Skeletal muscle satellite cell (primary cell): ENCODE results near the gene TRIM42.

ENCODE experiments used
- H3K27me3 ChIP-seq: 2 replicates; pipeline ENCODE4 v1.7.0; 2013; ENCODE audit warnings: low read length; ENCODE audit not compliant: control insufficient read depth, insufficient read depth
- H3K36me3 ChIP-seq: 2 replicates; pipeline ENCODE4 v1.7.0; 2013; ENCODE audit warnings: mild to moderate bottlenecking, control low read depth, low read length; ENCODE audit not compliant: insufficient read depth
- H3K4me1 ChIP-seq: 2 replicates; pipeline ENCODE4 v1.7.0; 2013; ENCODE audit warnings: low read length; ENCODE audit not compliant: control insufficient read depth, insufficient read depth
- H3K4me2 ChIP-seq: 2 replicates; pipeline ENCODE4 v1.7.0; 2013; ENCODE audit warnings: mild to moderate bottlenecking, low read length
- H3K4me3 ChIP-seq: 2 replicates; pipeline ENCODE4 v1.7.0; 2013; ENCODE audit warnings: low read length
- H3K9ac ChIP-seq: 2 replicates; pipeline ENCODE4 v1.7.0; 2013; ENCODE audit warnings: mild to moderate bottlenecking, low read depth, low read length, moderate library complexity
- H3K9me3 ChIP-seq: replicated peaks from 2 replicates; pipeline ENCODE4 v1.7.0; 2013; ENCODE audit warnings: mild to moderate bottlenecking, control low read depth, low read length

The TRIM42 gene

GRCh38 chr3:140710711-140711389 lies 33.0 kb downstream of the TRIM42 start:
- no peak overlapping the region for H3K4me3 ChIP-seq
- no peak overlapping the region for H3K4me2 ChIP-seq

GRCh38 chr3:140711390-140712035 lies 33.6 kb downstream of the TRIM42 start:
- no peaks in the 10 kb centered on the region for H3K4me1 ChIP-seq
- no peak overlapping the region for H3K9ac ChIP-seq
- no peaks in the 10 kb centered on the region for H3K36me3 ChIP-seq
- H3K4me3 ChIP-seq, result no peak overlapping the region
- H3K27me3 ChIP-seq, result no peaks in the 10 kb centered on the region
- H3K4me2 ChIP-seq, result no peak overlapping the region
- no peaks in the 10 kb centered on the region for H3K9me3 ChIP-seq

More at GRCh38 chr3:140710711-140711389, 33.0 kb downstream of the TRIM42 start:
- Histone ChIP-seq H3K9ac (no peak overlapping the region), H3K9me3 (no peaks in the 10 kb centered on the region), H3K27me3 (no peaks in the 10 kb centered on the region), H3K4me1 (no peaks in the 10 kb centered on the region), H3K36me3 (no peaks in the 10 kb centered on the region)

- Histone ChIP-seq H3K9me3 (no peaks in the 10 kb centered on the region), H3K4me1 (no peaks in the 10 kb centered on the region), H3K27me3 (no peaks in the 10 kb centered on the region), H3K4me3 (no peak overlapping the region), H3K9ac (no peak overlapping the region), H3K36me3 (no peaks in the 10 kb centered on the region), H3K4me2 (no peak overlapping the region)
Observed at GRCh38 chr3:140712301-140712700, 34.4 kb downstream of the TRIM42 start.

- H3K4me2 ChIP-seq, result no peak overlapping the region
Observed at GRCh38 chr3:140715035-140715434, 37.2 kb downstream of the TRIM42 start.

GRCh38 chr3:140717921-140718320 lies 40.1 kb downstream of the TRIM42 start:
- H3K9ac ChIP-seq, result no peak overlapping the region
- H3K4me1 ChIP-seq, result peaks cover 10% of the 10 kb centered on the region
- H3K4me2 ChIP-seq, result no peak overlapping the region
- H3K9me3 ChIP-seq, result no peaks in the 10 kb centered on the region
- H3K36me3 ChIP-seq, result no peaks in the 10 kb centered on the region
- no peaks in the 10 kb centered on the region for H3K27me3 ChIP-seq
- no peak overlapping the region for H3K4me3 ChIP-seq

More at GRCh38 chr3:140715035-140715434, 37.2 kb downstream of the TRIM42 start:
- Histone ChIP-seq H3K9ac (no peak overlapping the region), H3K9me3 (no peaks in the 10 kb centered on the region), H3K4me3 (no peak overlapping the region), H3K36me3 (no peaks in the 10 kb centered on the region), H3K4me1 (peaks cover 5% of the 10 kb centered on the region), H3K27me3 (no peaks in the 10 kb centered on the region)

GRCh38 chr3:140719841-140720614 lies 42.2 kb downstream of the TRIM42 start:
- Histone ChIP-seq H3K4me3 (no peak overlapping the region), H3K9me3 (no peaks in the 10 kb centered on the region), H3K4me1 (peaks cover 10% of the 10 kb centered on the region), H3K27me3 (no peaks in the 10 kb centered on the region), H3K36me3 (no peaks in the 10 kb centered on the region), H3K9ac (no peak overlapping the region), H3K4me2 (no peak overlapping the region)

- no peak overlapping the region for H3K9ac ChIP-seq
- no peaks in the 10 kb centered on the region for H3K27me3 ChIP-seq
- H3K36me3 ChIP-seq, result no peaks in the 10 kb centered on the region
Observed at GRCh38 chr3:140723576-140723975, 45.7 kb downstream of the TRIM42 start.

GRCh38 chr3:140724856-140725812 lies 47.3 kb downstream of the TRIM42 start:
- Histone ChIP-seq H3K4me1 (peaks cover 4% of the 10 kb centered on the region), H3K4me2 (no peak overlapping the region), H3K36me3 (no peaks in the 10 kb centered on the region), H3K4me3 (no peak overlapping the region), H3K9ac (no peak overlapping the region), H3K9me3 (no peaks in the 10 kb centered on the region), H3K27me3 (no peaks in the 10 kb centered on the region)

More at GRCh38 chr3:140723576-140723975, 45.7 kb downstream of the TRIM42 start:
- Histone ChIP-seq H3K4me2 (no peak overlapping the region), H3K4me1 (peaks cover 10% of the 10 kb centered on the region), H3K9me3 (no peaks in the 10 kb centered on the region), H3K4me3 (no peak overlapping the region)

- Histone ChIP-seq H3K9ac (no peak overlapping the region), H3K4me3 (no peak overlapping the region), H3K36me3 (no peaks in the 10 kb centered on the region), H3K9me3 (no peaks in the 10 kb centered on the region), H3K4me2 (no peak overlapping the region), H3K27me3 (no peaks in the 10 kb centered on the region), H3K4me1 (no peaks in the 10 kb centered on the region)
Observed at GRCh38 chr3:140726066-140726465, 48.2 kb downstream of the TRIM42 start.

GRCh38 chr3:140727886-140728285 lies 50.0 kb downstream of the TRIM42 start:
- Histone ChIP-seq H3K36me3 (no peaks in the 10 kb centered on the region), H3K9me3 (no peaks in the 10 kb centered on the region), H3K27me3 (no peaks in the 10 kb centered on the region), H3K4me3 (no peak overlapping the region), H3K4me2 (no peak overlapping the region), H3K9ac (no peak overlapping the region), H3K4me1 (no peaks in the 10 kb centered on the region)
